A172 (cell line): ENCODE data around the gene CYP2A6. TPM values are rescaled to one million over a fixed set of nuclear protein-coding genes. Genes with fewer than 3 reads are reported as not detected.
"Not testable (repeated sequence)": the region's sequence is repeated elsewhere in the genome, so short reads cannot be mapped to it uniquely, and the experiment has no call there.

Source experiments
- DNase-seq: peaks from one replicate; pipeline ENCODE4 v3.0.0-alpha.2; 2015; ENCODE audit warnings: low spot score
- total RNA-seq: library from RNA; depleted of rRNA; stranded (reverse); fragments of >200 nt; shearing (Covaris generic); gene quantifications from 2 replicates; pipeline ENCODE4 v1.2.3, GENCODE V29; 2014; rRNA removed

Gene CYP2A6, protein sequence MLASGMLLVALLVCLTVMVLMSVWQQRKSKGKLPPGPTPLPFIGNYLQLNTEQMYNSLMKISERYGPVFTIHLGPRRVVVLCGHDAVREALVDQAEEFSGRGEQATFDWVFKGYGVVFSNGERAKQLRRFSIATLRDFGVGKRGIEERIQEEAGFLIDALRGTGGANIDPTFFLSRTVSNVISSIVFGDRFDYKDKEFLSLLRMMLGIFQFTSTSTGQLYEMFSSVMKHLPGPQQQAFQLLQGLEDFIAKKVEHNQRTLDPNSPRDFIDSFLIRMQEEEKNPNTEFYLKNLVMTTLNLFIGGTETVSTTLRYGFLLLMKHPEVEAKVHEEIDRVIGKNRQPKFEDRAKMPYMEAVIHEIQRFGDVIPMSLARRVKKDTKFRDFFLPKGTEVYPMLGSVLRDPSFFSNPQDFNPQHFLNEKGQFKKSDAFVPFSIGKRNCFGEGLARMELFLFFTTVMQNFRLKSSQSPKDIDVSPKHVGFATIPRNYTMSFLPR
- not detected in 2 replicates for total RNA-seq

GRCh38 chr19:40850277-40850676 lies at the start of gene CYP2A6:
Gene CYP2A6, minus strand, starts transcription at chr19:40850447. Its CDS starts 21 bp downstream, at chr19:40850426.
- not testable (repeated sequence) for DNase-seq

GRCh38 chr19:40899964-40900363 lies 49.7 kb upstream of the CYP2A6 start:
- not testable (repeated sequence) for DNase-seq

GRCh38 chr19:40896843-40897789 lies 46.9 kb upstream of the CYP2A6 start:
- DNase-seq: not testable (repeated sequence)

DNA sequence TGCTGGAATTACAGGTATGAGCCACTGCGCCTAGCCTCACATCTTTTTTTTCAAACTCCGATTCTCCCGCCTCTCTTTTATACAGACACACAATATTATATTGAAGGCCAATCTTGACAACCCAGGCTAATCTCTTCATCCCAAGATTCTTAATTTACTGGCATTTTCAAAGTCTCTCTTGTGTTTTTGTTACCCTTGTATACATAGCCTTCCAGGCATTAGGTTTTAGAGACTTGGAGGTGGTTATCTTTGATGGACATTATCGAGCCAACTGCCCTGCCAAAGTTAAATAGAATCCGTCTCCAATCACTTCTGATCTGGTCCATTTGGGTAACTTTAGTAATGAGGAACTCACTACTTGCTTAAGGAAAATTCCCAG lies 46.2 kb upstream of the CYP2A6 start:
- no peak for DNase-seq

DNA sequence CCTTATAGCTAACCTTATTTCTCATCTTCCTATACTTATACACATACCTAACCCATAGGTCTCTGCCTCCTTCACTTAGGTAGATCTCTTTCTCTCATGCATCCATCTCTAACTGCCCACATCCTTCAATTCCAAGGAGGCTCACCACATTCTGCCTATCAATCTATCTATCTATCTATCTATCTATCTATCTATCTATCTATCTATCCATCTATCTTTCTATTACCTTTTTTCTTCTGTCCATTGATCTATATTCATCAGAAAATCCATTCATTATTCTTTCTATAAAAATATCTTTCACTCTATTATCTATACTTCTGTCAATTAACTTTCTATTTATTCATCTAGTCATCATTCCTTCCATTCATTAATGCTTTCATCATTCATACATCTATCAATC lies 42.9 kb upstream of the CYP2A6 start:
- DNase-seq: no peak

DNA sequence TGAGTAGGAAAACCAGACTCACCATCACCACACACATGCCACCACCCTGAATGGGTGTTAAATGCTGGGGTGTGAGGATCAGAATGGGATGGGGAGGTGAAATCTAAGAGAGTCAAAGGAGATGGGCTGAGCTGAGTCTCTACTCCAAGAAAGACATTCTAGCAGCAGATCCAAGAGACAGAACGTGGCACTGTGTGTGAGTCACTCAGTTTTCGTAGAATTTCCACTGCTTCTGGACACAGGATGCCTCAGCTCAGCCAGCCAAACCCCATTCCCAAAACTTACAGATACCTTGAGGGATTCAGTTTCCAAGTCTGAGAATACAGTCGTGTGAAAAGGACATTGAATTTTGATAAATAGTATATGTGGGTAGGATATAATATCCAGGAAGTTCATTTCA lies 39.1 kb upstream of the CYP2A6 start:
- DNase-seq: no peak

DNA sequence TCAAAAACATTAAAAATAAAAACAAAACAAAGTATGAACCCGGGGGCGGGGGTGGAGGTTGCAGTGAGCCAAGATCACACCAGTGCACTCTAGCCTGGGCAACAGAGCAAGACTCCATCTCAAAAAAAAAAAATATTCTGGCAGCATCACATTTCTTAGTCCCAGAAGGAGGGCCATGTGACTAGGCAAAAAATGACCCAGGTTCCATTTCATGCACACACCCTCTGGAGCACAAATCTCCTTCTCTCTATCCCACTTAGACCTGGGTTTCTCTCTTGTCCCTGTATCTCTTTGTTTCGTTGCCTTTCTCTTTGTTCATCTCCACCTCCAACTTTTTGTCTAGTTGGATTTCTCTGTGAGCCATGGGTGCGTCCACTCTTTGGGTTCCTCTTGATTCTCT lies 37.9 kb upstream of the CYP2A6 start:
- no peak for DNase-seq

DNA sequence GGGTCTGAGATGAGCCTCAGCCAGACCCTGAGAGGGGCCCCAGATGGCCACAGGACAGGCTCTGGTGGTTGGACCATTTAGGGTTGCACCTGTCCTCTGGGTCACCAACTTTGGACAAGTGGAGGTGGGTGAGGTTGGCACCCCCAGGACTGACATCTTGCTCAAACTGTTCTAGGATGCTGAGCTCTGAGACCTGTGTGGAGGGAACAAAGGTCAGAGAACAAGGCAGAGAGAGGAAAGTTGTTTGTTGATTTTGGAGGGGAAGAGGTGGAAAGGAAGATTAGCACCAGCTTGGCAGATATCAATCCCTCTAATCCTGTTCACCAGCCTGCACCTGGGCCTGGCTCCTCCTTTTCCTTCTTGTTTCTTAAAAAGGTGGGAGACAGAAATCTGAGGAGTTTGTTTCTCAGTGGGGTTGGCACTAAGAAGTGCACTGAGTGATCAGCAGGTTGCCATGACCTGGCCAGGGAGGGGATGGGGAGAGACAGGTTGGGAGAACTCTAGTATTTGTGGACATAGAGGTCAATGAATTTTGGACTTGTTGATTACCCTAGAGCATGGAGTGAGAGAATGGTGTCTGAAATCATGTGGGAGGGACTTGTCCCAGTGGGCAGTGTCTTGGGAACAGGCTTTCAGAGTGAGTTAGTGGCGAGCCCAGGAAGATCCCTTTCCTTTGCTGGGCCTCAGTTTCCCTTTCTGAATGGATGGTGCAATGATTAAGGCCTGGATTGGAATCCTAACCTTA lies 34.1 kb upstream of the CYP2A6 start:
- not testable (repeated sequence) for DNase-seq

GRCh38 chr19:40882062-40882461 lies 31.8 kb upstream of the CYP2A6 start, which contains the start of gene CYP2A7:
Gene CYP2A7, minus strand, starts transcription at chr19:40882231. Its CDS starts 21 bp downstream, at chr19:40882210.
- DNase-seq: not testable (repeated sequence)

- DNase-seq: not testable (repeated sequence)
Measured at GRCh38 chr19:40879349-40879748, 29.1 kb upstream of the CYP2A6 start.

GRCh38 chr19:40875526-40875951 lies 25.3 kb upstream of the CYP2A6 start:
- not testable (repeated sequence) for DNase-seq

- not testable (repeated sequence) for DNase-seq
Measured at GRCh38 chr19:40874874-40875273, 24.6 kb upstream of the CYP2A6 start.

DNA sequence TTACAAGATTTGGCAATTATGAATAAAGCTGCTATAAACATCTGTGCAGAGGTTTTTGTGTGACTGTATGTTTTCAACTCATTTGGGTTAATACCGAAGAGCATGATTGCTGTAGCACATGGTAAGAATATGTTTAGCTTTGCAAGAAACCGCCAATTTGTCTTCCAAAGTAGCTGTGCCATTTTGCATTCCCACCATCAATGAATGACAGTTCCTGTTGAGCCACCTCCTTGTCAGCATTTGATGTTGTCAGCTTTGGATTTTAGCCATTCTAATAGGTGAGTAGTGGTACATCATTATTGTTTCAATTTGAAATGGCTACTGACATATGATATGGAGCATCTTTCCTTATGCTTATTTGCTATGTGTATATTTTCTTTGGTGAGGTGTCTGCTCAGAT lies 23.6 kb upstream of the CYP2A6 start:
- not testable (repeated sequence) for DNase-seq

- no peak for DNase-seq
Measured at GRCh38 chr19:40872209-40872608, 22.0 kb upstream of the CYP2A6 start.

GRCh38 chr19:40867701-40868100 lies 17.5 kb upstream of the CYP2A6 start:
- no peak for DNase-seq

- not testable (repeated sequence) for DNase-seq
Measured at GRCh38 chr19:40864739-40865496, 14.7 kb upstream of the CYP2A6 start.

DNA sequence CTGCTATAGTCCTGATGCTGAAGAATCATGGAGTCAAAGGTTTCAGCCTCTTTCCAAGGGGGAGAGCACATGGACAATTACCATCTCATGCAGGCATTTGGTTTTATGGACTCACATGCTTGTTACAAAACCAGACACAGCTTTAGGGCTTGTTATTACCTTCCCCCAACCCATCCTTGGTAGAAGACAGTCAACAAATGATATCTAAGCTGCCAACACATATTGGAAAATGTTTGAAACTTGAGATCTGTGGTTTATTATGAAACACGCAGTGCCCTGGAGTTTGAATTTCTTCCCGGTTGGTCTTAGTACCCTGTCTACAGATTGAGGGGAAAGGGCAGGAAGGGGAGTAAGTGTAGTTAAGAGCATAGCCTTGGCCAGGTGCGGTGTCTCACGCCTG lies 12.5 kb upstream of the CYP2A6 start:
- no peak for DNase-seq

- DNase-seq: no peak
Measured at GRCh38 chr19:40862333-40862732, 12.1 kb upstream of the CYP2A6 start.

- no peak for DNase-seq
Measured at GRCh38 chr19:40858109-40858508, 7.9 kb upstream of the CYP2A6 start.

DNA sequence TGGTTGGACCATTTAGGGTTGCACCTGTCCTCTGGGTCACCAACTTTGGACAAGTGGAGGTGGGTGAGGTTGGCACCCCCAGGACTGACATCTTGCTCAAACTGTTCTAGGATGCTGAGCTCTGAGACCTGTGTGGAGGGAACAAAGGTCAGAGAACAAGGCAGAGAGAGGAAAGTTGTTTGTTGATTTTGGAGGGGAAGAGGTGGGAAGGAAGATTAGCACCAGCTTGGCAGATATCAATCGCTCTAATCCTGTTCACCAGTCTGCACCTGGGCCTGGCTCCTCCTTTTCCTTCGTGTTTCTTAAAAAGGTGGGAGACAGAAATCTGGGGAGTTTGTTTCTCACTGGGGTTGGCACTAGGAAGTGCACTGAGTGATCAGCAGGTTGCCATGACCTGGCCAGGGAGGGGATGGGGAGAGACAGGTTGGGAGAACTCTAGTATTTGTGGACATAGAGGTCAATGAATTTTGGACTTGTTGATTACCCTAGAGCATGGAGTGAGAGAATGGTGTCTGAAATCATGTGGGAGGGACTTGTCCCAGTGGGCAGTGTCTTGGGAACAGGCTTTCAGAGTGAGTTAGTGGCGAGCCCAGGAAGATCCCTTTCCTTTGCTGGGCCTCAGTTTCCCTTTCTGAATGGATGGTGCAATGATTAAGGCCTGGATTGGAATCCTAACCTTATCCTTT lies 2.4 kb upstream of the CYP2A6 start:
- DNase-seq: not testable (repeated sequence)
